Measurements from ENCODE around the gene G6PC3. TPM values are rescaled to one million over a fixed set of nuclear protein-coding genes. Genes with fewer than 3 reads are reported as not detected.
"Not testable (repeated sequence)": the region's sequence is repeated elsewhere in the genome, so short reads cannot be mapped to it uniquely, and the experiment has no call there.

The G6PC3 gene
- total RNA-seq, 1 experiment from 2014 or later, result 47.0 TPM

- H3K4me3 ChIP-seq (ENCODE audit: low read depth, low read length, poor library complexity, severe bottlenecking), result no peak overlapping the region
- no peak for TF ChIP-seq CTCF (conservative IDR thresholded peaks at IDR 0.05; ENCODE audit: low read depth, low read length)
- no peak for TF ChIP-seq EZH2 (IDR thresholded peaks at IDR 0.05; ENCODE audit: borderline replicate concordance, low read depth, low read length, poor library complexity, severe bottlenecking)
- no peaks in the 10 kb centered on the region for H3K9me3 ChIP-seq (ENCODE audit: low read depth, low read length, poor library complexity, severe bottlenecking)
- H3K27ac ChIP-seq (ENCODE audit: low read depth, low read length, poor library complexity, severe bottlenecking), result no peak overlapping the region
- POLR2A ChIA-PET (ENCODE audit: low non-redundant PET), result no interaction called here
- BruUV-seq (replicated peaks), result no TSS peak
- CTCF ChIA-PET, result no interaction called here
- DNase-seq (ENCODE audit: low spot score), result no peak
- H3K27me3 ChIP-seq (replicated peaks; ENCODE audit: insufficient read depth, low read depth, low read length, poor library complexity), result no peaks in the 10 kb centered on the region
- intact Hi-C loops (cut with micrococcal nuclease; ENCODE audit: unreplicated experiment), result loop anchor here (10.0 kb wide), 1 partner anchor 114 kb away; the partner anchor contains the start of gene NAGS
- H3K36me3 ChIP-seq (ENCODE audit: insufficient read depth, low read length, poor library complexity, severe bottlenecking), result no peaks in the 10 kb centered on the region
- H3K4me1 ChIP-seq (ENCODE audit: insufficient read depth, low read length, poor library complexity, severe bottlenecking), result peaks cover 7% of the 10 kb centered on the region
Measured at GRCh38 chr17:44119062-44119461, 48.5 kb downstream of the G6PC3 start.

- intact Hi-C loops (cut with micrococcal nuclease; ENCODE audit: unreplicated experiment), result loop anchor here (10.0 kb wide), 1 partner anchor 115 kb away; the partner anchor contains the start of gene NAGS
- Histone ChIP-seq H3K9me3 (ENCODE audit: low read depth, low read length, poor library complexity, severe bottlenecking) (no peaks in the 10 kb centered on the region), H3K27me3 (replicated peaks; ENCODE audit: insufficient read depth, low read depth, low read length, poor library complexity) (no peaks in the 10 kb centered on the region), H3K4me1 (ENCODE audit: insufficient read depth, low read length, poor library complexity, severe bottlenecking) (peaks cover 6% of the 10 kb centered on the region), H3K27ac (ENCODE audit: low read depth, low read length, poor library complexity, severe bottlenecking) (no peak overlapping the region), H3K4me3 (ENCODE audit: low read depth, low read length, poor library complexity, severe bottlenecking) (no peak overlapping the region), H3K36me3 (ENCODE audit: insufficient read depth, low read length, poor library complexity, severe bottlenecking) (no peaks in the 10 kb centered on the region)
- POLR2A ChIA-PET (ENCODE audit: low non-redundant PET), result no interaction called here
- no peak for DNase-seq (ENCODE audit: low spot score)
- no TSS peak for BruUV-seq (replicated peaks)
- CTCF ChIA-PET, result no interaction called here
- TF ChIP-seq EZH2 (IDR thresholded peaks at IDR 0.05; ENCODE audit: borderline replicate concordance, low read depth, low read length, poor library complexity, severe bottlenecking), result no peak
- TF ChIP-seq CTCF (conservative IDR thresholded peaks at IDR 0.05; ENCODE audit: low read depth, low read length), result no peak
Measured at GRCh38 chr17:44119798-44120197, 49.3 kb downstream of the G6PC3 start.

- H3K9me3 ChIP-seq (ENCODE audit: low read depth, low read length, poor library complexity, severe bottlenecking); H3K36me3 ChIP-seq (ENCODE audit: insufficient read depth, low read length, poor library complexity, severe bottlenecking); H3K4me3 ChIP-seq (ENCODE audit: low read depth, low read length, poor library complexity, severe bottlenecking); DNase-seq (ENCODE audit: low spot score); H3K4me1 ChIP-seq (ENCODE audit: insufficient read depth, low read length, poor library complexity, severe bottlenecking); BruUV-seq (replicated peaks); intact Hi-C loops (cut with micrococcal nuclease; ENCODE audit: unreplicated experiment); POLR2A ChIA-PET (ENCODE audit: low non-redundant PET); H3K27me3 ChIP-seq (replicated peaks; ENCODE audit: insufficient read depth, low read depth, low read length, poor library complexity); H3K27ac ChIP-seq (ENCODE audit: low read depth, low read length, poor library complexity, severe bottlenecking): not testable (repeated sequence)
- CTCF ChIA-PET, result interaction anchor here (0.6 kb wide), 1 partner anchor 101 kb away, joined by 3 read pairs; no protein-coding TSS in a partner anchor
Measured at GRCh38 chr17:44120281-44120680, 49.7 kb downstream of the G6PC3 start.

- BruUV-seq (replicated peaks), result no TSS peak
- Histone ChIP-seq H3K4me3 (ENCODE audit: low read depth, low read length, poor library complexity, severe bottlenecking) (no peak overlapping the region), H3K27ac (ENCODE audit: low read depth, low read length, poor library complexity, severe bottlenecking) (no peak overlapping the region), H3K4me1 (ENCODE audit: insufficient read depth, low read length, poor library complexity, severe bottlenecking) (no peaks in the 10 kb centered on the region), H3K27me3 (replicated peaks; ENCODE audit: insufficient read depth, low read depth, low read length, poor library complexity) (no peaks in the 10 kb centered on the region), H3K36me3 (ENCODE audit: insufficient read depth, low read length, poor library complexity, severe bottlenecking) (no peaks in the 10 kb centered on the region), H3K9me3 (ENCODE audit: low read depth, low read length, poor library complexity, severe bottlenecking) (no peaks in the 10 kb centered on the region)
- DNase-seq (ENCODE audit: low spot score), result no peak
- intact Hi-C loops (cut with micrococcal nuclease; ENCODE audit: unreplicated experiment), result no loop called here
- CTCF ChIA-PET, result interaction anchor here (0.6 kb wide), 1 partner anchor 101 kb away, joined by 3 read pairs; no protein-coding TSS in a partner anchor
- TF ChIP-seq EZH2 (IDR thresholded peaks at IDR 0.05; ENCODE audit: borderline replicate concordance, low read depth, low read length, poor library complexity, severe bottlenecking) (no peak), CTCF (conservative IDR thresholded peaks at IDR 0.05; ENCODE audit: low read depth, low read length) (no peak)
- POLR2A ChIA-PET (ENCODE audit: low non-redundant PET), result no interaction called here
Measured at GRCh38 chr17:44120851-44121605, 50.5 kb downstream of the G6PC3 start.
